Colonic mucosa (tissue), 4 donors: ENCODE measurements around the gene FBXO42. TPM values are rescaled to one million over a fixed set of nuclear protein-coding genes. Genes with fewer than 3 reads are reported as not detected.

Experiments
- DNase-seq: peaks from one replicate; pipeline ENCODE4 v3.0.0-alpha.2; 2020
- H3K27ac ChIP-seq: fragments of 200-600 bp; one replicate; pipeline ENCODE4 v1.8.0; 2021
- H3K27me3 ChIP-seq: fragments of 200-600 bp; one replicate; pipeline ENCODE4 v1.8.0; 2021
- H3K36me3 ChIP-seq: fragments of 200-600 bp; one replicate; pipeline ENCODE4 v1.8.0; 2021
- H3K4me1 ChIP-seq: fragments of 200-600 bp; one replicate; pipeline ENCODE4 v1.8.0; 2021; ENCODE audit warnings: mild to moderate bottlenecking
- H3K4me3 ChIP-seq: fragments of 200-600 bp; one replicate; pipeline ENCODE4 v1.8.0; 2021
- H3K9ac ChIP-seq, 2 donors: one replicate each; pipeline ENCODE4 v1.7.0; 2013; ENCODE audit warnings: control low read depth in 2 of 2, low read depth in 2 of 2, low read length in 2 of 2
- H3K9me3 ChIP-seq: fragments of 200-600 bp; one replicate; pipeline ENCODE4 v1.8.0; 2021
- CTCF ChIP-seq: fragments of 200-600 bp; IDR thresholded peaks from one replicate; pipeline ENCODE4 v1.8.0; 2022; ENCODE audit warnings: antibody characterized with exemption, mild to moderate bottlenecking
- intact Hi-C: fragments of 100-400 bp; cut with DNase I; formaldehyde crosslinking; loops from one replicate; pipeline ENCODE4 v1.14.1; 2022
- total RNA-seq, 2 donors: library from RNA; stranded (reverse); fragmentation: NEBNext Ultra II Directional in 1 of 2; extraction: Animal tissue kit (Norgen Biotek cat#: 25700) in 1 of 2; gene quantifications; one replicate each; pipeline ENCODE4 v1.2.1, GENCODE V29; 2021
- donor health status: healthy.
- donor health status: DM: no; HTN: no; CAD: no.
- donor health status: DM: no; HTN: no; CAD: no.

Gene FBXO42
- total RNA-seq, 2 donors from 2014 or later: 15.0 to 17.8 TPM

GRCh38 chr1:16267690-16268180 is 84.5 kb downstream of the FBXO42 start:
- no peaks in the 10 kb centered on the region for H3K36me3 ChIP-seq
- no peak overlapping the region for H3K4me3 ChIP-seq
- no peak overlapping the region for H3K9ac ChIP-seq
- no peaks in the 10 kb centered on the region for H3K4me1 ChIP-seq
- H3K27ac ChIP-seq: no peak overlapping the region
- H3K9me3 ChIP-seq: no peaks in the 10 kb centered on the region
- no peaks in the 10 kb centered on the region for H3K27me3 ChIP-seq
- no peak for TF ChIP-seq CTCF
- intact Hi-C loops: no loop called here
- DNase-seq: no peak

GRCh38 chr1:16266411-16267118 is 85.7 kb downstream of the FBXO42 start:
- H3K4me1 ChIP-seq: no peaks in the 10 kb centered on the region
- H3K9me3 ChIP-seq: no peaks in the 10 kb centered on the region
- H3K4me3 ChIP-seq: no peak overlapping the region
- H3K27me3 ChIP-seq: no peaks in the 10 kb centered on the region
- no peak overlapping the region for H3K27ac ChIP-seq
- intact Hi-C loops: no loop called here
- DNase-seq: no peak
- H3K36me3 ChIP-seq: no peaks in the 10 kb centered on the region
- TF ChIP-seq CTCF: no peak
- no peak overlapping the region for H3K9ac ChIP-seq

- Histone ChIP-seq H3K4me1 (no peaks in the 10 kb centered on the region), H3K27me3 (no peaks in the 10 kb centered on the region), H3K27ac (no peak overlapping the region), H3K36me3 (no peaks in the 10 kb centered on the region), H3K9me3 (no peaks in the 10 kb centered on the region), H3K9ac (no peak overlapping the region), H3K4me3 (no peak overlapping the region)
- no peak for DNase-seq
- no peak for TF ChIP-seq CTCF
- intact Hi-C loops: no loop called here
These were observed 90.2 kb downstream of the FBXO42 start for GRCh38 chr1:16262067-16262466.

GRCh38 chr1:16260814-16261213 is 91.5 kb downstream of the FBXO42 start:
- Histone ChIP-seq H3K4me3 (no peak overlapping the region), H3K9ac (no peak overlapping the region), H3K9me3 (no peaks in the 10 kb centered on the region), H3K27ac (no peak overlapping the region), H3K36me3 (no peaks in the 10 kb centered on the region), H3K27me3 (no peaks in the 10 kb centered on the region), H3K4me1 (no peaks in the 10 kb centered on the region)
- no peak for DNase-seq
- intact Hi-C loops: no loop called here
- TF ChIP-seq CTCF: no peak

GRCh38 chr1:16258591-16259135 is 93.6 kb downstream of the FBXO42 start:
- Histone ChIP-seq H3K4me1 (no peaks in the 10 kb centered on the region), H3K36me3 (peaks cover 8% of the 10 kb centered on the region), H3K4me3 (no peak overlapping the region), H3K9me3 (no peaks in the 10 kb centered on the region), H3K27ac (no peak overlapping the region), H3K9ac (no peak overlapping the region), H3K27me3 (no peaks in the 10 kb centered on the region)
- no peak for DNase-seq
- intact Hi-C loops: loop anchor here (10.0 kb wide), 1 partner anchor 96 kb away; the partner anchor contains the start of gene FBXO42
- no peak for TF ChIP-seq CTCF
